Smooth muscle cell (in vitro differentiated cells): ENCODE measurements around the gene COL23A1. TPM values are rescaled to one million over a fixed set of nuclear protein-coding genes. Genes with fewer than 3 reads are reported as not detected.

Source experiments
- DNase-seq: peaks from one replicate; lab custom pipeline; 2025; ENCODE audit not compliant: unreplicated experiment; lab: John Stamatoyannopoulos, UW
- H2AFZ ChIP-seq: fragments of 200-600 bp; sonication (generic); 2 replicates; pipeline ENCODE4 v1.6.0; 2016; ENCODE audit warnings: antibody characterized with exemption, low read depth, mild to moderate bottlenecking
- H3F3A ChIP-seq: fragments of 200-600 bp; sonication (generic); 2 replicates; pipeline ENCODE4 v1.6.0; 2017; ENCODE audit warnings: antibody characterized with exemption, low read depth
- H3K27ac ChIP-seq: fragments of 200-600 bp; sonication (generic); 2 replicates; pipeline ENCODE4 v1.5.1; 2016; ENCODE audit warnings: low read depth, mild to moderate bottlenecking
- H3K27me3 ChIP-seq: fragments of 200-600 bp; sonication (generic); 2 replicates; pipeline ENCODE4 v1.6.1; 2016; ENCODE audit warnings: low read depth, mild to moderate bottlenecking
- H3K36me3 ChIP-seq: fragments of 200-600 bp; sonication (generic); 2 replicates; pipeline ENCODE4 v1.5.1; 2016; ENCODE audit warnings: low read depth
- H3K4me1 ChIP-seq: fragments of 200-600 bp; sonication (generic); 2 replicates; pipeline ENCODE4 v1.5.1; 2016; ENCODE audit warnings: low read depth
- H3K4me2 ChIP-seq: fragments of 200-600 bp; sonication (generic); 2 replicates; pipeline ENCODE4 v1.6.0; 2016; ENCODE audit warnings: mild to moderate bottlenecking
- H3K4me3 ChIP-seq: fragments of 200-600 bp; sonication (generic); 2 replicates; pipeline ENCODE4 v1.5.1; 2016; ENCODE audit warnings: mild to moderate bottlenecking
- H3K79me2 ChIP-seq: fragments of 200-600 bp; sonication (generic); 2 replicates; pipeline ENCODE4 v1.6.0; 2016; ENCODE audit warnings: low read depth, mild to moderate bottlenecking
- H3K9ac ChIP-seq: fragments of 200-600 bp; sonication (generic); 2 replicates; pipeline ENCODE4 v1.6.0; 2016; ENCODE audit warnings: low read depth
- H3K9me3 ChIP-seq: fragments of 200-600 bp; sonication (generic); replicated peaks from 2 replicates; pipeline ENCODE4 v1.5.1; 2016; ENCODE audit warnings: low read depth
- H4K20me1 ChIP-seq: fragments of 200-600 bp; sonication (generic); 2 replicates; pipeline ENCODE4 v1.6.0; 2016; ENCODE audit warnings: low read depth
- WGBS: methylation state at CpG from one replicate; pipeline ENCODE4 v1.1.7; 2016; ENCODE audit warnings: low lambda C conversion rate; 5-methylcytosine and 5-hydroxymethylcytosine counted together
- polyA plus RNA-seq: library from polyadenylated mRNA; unstranded; fragments of >200 nt; fragmentation: Nextera tagmentation; extraction: Ambion mirVana; gene quantifications from 2 replicates; pipeline ENCODE4 v1.2.1, GENCODE V29; 2016
- total RNA-seq: library from RNA; depleted of rRNA; stranded (reverse); fragments of >200 nt; gene quantifications from 2 replicates; pipeline ENCODE4 v1.2.3, GENCODE V29; 2014
- TF ChIP-seq, protein P1 (sequence below): fragments of 200-600 bp; sonication (generic); IDR thresholded peaks from 2 replicates; pipeline ENCODE4 v1.5.1; 2017; ENCODE audit warnings: borderline replicate concordance, mild to moderate bottlenecking, antibody characterized with exemption; ENCODE audit not compliant: insufficient read depth, poor library complexity, severe bottlenecking

COL23A1 gene
- total and polyA plus RNA-seq, 2 experiments from 2014 or later = 5.3 to 27.4 TPM

DNA sequence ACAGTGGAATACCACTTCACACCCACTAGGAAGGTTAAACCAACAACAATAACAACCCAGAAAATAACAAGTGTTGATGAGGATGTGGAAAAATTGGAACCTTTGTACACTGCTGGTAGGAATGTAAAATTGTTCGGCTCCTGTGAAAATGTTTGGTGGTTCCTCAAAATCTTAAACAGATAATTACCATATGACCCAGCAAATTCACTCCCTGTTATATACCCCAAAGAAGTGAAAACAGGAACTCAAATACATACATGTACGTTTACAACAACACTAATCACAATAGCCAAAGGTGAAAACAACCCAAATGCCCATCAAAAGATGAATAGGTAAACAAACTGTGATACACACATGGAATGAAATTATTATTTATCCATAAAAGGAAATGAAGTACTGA lies 179.1 kb downstream of the COL23A1 start:
- TF ChIP-seq, protein P1, sequence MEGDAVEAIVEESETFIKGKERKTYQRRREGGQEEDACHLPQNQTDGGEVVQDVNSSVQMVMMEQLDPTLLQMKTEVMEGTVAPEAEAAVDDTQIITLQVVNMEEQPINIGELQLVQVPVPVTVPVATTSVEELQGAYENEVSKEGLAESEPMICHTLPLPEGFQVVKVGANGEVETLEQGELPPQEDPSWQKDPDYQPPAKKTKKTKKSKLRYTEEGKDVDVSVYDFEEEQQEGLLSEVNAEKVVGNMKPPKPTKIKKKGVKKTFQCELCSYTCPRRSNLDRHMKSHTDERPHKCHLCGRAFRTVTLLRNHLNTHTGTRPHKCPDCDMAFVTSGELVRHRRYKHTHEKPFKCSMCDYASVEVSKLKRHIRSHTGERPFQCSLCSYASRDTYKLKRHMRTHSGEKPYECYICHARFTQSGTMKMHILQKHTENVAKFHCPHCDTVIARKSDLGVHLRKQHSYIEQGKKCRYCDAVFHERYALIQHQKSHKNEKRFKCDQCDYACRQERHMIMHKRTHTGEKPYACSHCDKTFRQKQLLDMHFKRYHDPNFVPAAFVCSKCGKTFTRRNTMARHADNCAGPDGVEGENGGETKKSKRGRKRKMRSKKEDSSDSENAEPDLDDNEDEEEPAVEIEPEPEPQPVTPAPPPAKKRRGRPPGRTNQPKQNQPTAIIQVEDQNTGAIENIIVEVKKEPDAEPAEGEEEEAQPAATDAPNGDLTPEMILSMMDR = no peak
- no peaks in the 10 kb centered on the region for H3F3A ChIP-seq
- DNase-seq = no peak
- H3K4me2 ChIP-seq = no peak overlapping the region
- no peaks in the 10 kb centered on the region for H3K27me3 ChIP-seq
- no peak overlapping the region for H3K27ac ChIP-seq
- no peaks in the 10 kb centered on the region for H3K9me3 ChIP-seq
- no peak overlapping the region for H2AFZ ChIP-seq
- no peaks in the 10 kb centered on the region for H4K20me1 ChIP-seq
- H3K9ac ChIP-seq = no peak overlapping the region
- no peak overlapping the region for H3K4me3 ChIP-seq
- no peaks in the 10 kb centered on the region for H3K36me3 ChIP-seq
- no peaks in the 10 kb centered on the region for H3K4me1 ChIP-seq
- H3K79me2 ChIP-seq = no peaks in the 10 kb centered on the region
- WGBS = 83% methylated on average over 2 of the region's 2 CpGs

DNA sequence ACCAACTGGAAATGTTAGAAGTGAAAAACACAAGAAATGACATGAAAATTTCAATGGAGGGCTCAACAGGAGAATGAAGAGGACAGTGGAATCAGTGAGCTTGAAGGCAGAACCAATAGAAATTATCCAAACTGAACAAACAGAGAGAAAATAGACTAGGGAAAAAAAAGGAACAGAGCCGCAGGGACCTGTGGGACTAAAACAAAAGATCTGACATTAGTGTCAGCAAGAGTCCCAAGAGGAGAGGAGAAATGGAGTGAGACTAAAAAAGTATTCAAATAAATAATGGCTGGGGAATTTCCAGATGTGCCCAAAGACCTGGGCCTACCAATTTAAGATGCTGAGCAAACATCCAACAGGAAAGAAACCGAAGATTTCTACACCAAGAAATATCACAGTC lies 182.5 kb downstream of the COL23A1 start:
- Histone ChIP-seq H3K79me2 (no peaks in the 10 kb centered on the region), H3K27ac (no peak overlapping the region), H3K9ac (no peak overlapping the region), H2AFZ (no peak overlapping the region), H3F3A (no peaks in the 10 kb centered on the region), H3K36me3 (no peaks in the 10 kb centered on the region), H4K20me1 (no peaks in the 10 kb centered on the region), H3K9me3 (no peaks in the 10 kb centered on the region), H3K27me3 (no peaks in the 10 kb centered on the region), H3K4me3 (no peak overlapping the region), H3K4me1 (no peaks in the 10 kb centered on the region), H3K4me2 (no peak overlapping the region)
- 96% methylated on average over 2 of the region's 2 CpGs for WGBS
- no peak for DNase-seq
- TF ChIP-seq, protein P1 = no peak

DNA sequence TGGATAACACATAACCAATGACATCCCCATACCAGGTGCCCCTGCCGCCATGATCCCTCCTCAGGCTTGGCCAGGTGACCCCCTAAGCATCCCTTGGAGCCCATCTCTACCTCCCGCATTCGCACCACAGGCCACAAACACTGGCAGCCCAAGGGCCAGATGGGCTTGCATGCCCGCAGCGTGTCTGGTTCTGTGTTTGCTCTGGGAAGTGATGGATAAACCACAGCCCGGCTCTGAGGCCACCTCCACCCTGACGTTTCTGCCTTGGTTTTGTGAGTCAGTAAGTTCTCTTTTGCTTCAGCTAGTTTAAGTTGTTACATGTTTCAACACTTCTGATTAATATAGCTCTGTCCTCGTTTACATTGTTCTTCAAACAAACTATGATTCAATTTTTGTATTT lies 185.2 kb downstream of the COL23A1 start:
- no peaks in the 10 kb centered on the region for H3K4me1 ChIP-seq
- H3K9me3 ChIP-seq = no peaks in the 10 kb centered on the region
- no peaks in the 10 kb centered on the region for H3K79me2 ChIP-seq
- TF ChIP-seq, protein P1 = no peak
- H3K4me3 ChIP-seq = no peak overlapping the region
- no peak overlapping the region for H3K9ac ChIP-seq
- DNase-seq = no peak
- H4K20me1 ChIP-seq = no peaks in the 10 kb centered on the region
- H2AFZ ChIP-seq = no peak overlapping the region
- H3F3A ChIP-seq = no peaks in the 10 kb centered on the region
- H3K27me3 ChIP-seq = no peaks in the 10 kb centered on the region
- peak overlapping the region; percentile 53 for H3K27ac ChIP-seq
- no peaks in the 10 kb centered on the region for H3K36me3 ChIP-seq
- H3K4me2 ChIP-seq = peak overlapping the region; percentile 6
- WGBS = 45% methylated on average over 8 of the region's 8 CpGs

DNA sequence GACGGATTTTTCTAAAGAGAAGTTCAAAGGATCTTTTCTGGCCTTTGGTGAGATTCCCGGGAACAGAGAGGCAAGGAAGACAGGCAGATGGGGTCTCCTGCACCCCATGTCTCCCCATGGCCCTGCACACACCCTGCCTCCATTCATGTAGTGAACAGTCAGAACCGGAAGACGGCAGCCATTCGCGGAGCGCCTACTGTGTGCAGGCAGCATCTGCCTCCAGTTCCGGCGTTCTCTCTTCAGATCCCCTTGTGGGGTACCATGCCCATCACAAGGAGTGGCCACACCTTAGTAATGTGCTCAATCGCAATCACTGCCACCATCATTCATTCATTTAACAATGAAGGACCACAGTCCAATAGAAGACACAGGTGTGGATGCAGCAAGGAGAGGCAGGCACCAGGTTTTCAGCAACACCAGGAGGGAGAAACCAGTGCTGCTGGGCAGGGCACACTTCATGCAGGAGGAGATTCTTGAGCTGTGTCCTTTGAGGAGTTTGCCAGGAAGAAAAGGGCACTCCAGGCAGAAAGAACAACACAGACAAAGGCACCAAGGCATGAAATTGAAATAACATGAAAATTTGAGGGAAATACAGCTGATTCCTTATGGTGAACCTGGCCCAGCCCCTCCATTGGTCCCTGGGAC lies 186.1 kb downstream of the COL23A1 start:
- Histone ChIP-seq H3K9me3 (no peaks in the 10 kb centered on the region), H3F3A (no peaks in the 10 kb centered on the region), H3K36me3 (no peaks in the 10 kb centered on the region), H3K9ac (no peak overlapping the region), H3K4me1 (no peaks in the 10 kb centered on the region), H4K20me1 (no peaks in the 10 kb centered on the region), H3K79me2 (no peaks in the 10 kb centered on the region), H2AFZ (no peak overlapping the region), H3K27ac (no peak overlapping the region), H3K27me3 (no peaks in the 10 kb centered on the region), H3K4me2 (no peak overlapping the region), H3K4me3 (no peak overlapping the region)
- TF ChIP-seq, protein P1 = no peak
- 95% methylated on average over 10 of the region's 10 CpGs for WGBS
- no peak for DNase-seq
